ENCODE measurements around the gene TSPAN9.

The TSPAN9 gene

GRCh38 chr12:3076730-3077571 lies at the start of gene TSPAN9:
Gene TSPAN9 (plus strand): TSS chr12:3077379. CDS start chr12:3201194, 123,815 bp downstream.
- peak; percentile 86 for DNase-seq

DNA sequence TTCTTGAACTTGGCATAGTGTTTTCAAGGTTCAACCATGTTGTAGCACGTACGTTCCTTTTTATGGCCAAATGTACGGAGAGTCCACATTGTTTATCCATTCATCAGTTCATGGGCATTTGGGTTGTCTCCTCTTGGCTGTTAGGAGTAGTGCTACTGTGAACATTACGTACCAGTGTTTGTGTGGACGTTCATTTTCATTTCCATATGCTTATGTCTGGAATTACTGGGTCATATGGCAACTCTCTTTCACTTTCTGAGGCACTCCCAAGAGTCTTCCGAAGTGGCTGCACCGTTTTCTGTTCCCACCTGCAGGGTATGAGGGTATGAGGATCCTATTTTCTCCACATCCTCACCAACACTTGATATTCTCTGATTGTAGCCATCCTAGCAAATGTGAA lies 49.1 kb upstream of the TSPAN9 start:
- no peak for DNase-seq

DNA sequence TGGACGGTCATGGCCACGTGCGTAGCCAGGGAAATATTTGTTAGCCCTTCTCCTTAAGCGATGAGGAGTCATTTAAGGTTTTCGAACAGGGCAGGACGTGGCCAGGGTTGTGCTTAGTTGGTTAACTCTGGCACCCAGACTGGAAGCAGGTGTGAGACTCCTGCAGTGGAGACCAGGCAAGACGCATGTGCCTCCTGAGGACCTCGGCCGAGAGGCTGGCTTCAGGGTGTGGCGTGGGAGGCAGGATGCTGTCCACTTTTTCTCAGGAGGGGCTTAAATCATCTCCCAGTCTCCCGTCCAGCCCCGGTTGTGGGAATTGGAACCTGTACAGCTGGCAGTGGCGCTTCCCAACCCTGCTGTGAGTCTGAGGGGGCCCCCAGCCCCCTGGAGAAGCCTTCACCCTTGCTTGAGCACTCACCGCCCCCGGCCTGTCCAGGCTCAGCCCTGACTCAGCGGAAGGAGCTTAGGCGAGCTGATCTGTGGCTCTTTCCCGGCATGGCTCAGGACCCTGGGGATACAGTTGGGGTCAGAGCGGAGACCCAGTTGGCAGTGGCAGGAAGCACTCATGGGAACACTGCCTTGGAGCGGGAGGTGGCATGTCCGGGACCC lies 46.3 kb upstream of the TSPAN9 start:
- DNase-seq = no peak

- DNase-seq = no peak
These were observed 45.0 kb upstream of the TSPAN9 start for GRCh38 chr12:3032161-3032560.

GRCh38 chr12:3032770-3033538 lies 44.2 kb upstream of the TSPAN9 start:
- no peak for DNase-seq

- no peak for DNase-seq
These were observed 43.7 kb upstream of the TSPAN9 start for GRCh38 chr12:3033539-3033867.

GRCh38 chr12:3034067-3034750 lies 43.0 kb upstream of the TSPAN9 start:
- DNase-seq = peak; percentile 62

DNA sequence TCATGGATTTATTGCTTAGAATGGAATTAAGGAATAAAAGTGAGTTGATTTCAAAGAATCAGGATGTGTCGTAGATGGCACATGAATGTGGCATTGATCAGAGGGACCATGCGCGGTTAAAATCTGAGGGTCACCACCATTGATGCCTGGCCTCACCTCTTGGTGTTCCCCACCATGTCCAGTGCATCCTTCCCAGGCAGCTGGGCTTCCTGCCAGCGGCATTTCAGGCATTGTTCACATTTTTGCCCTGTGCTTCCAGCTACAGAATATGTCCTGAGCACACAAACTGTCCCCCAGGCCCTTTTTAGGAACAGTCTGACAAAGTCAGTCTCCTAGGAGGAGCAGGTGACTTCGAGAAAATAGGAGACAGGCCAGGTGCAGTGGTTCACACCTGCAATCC lies 42.0 kb upstream of the TSPAN9 start:
- no peak for DNase-seq

GRCh38 chr12:3035815-3036702 lies 41.1 kb upstream of the TSPAN9 start:
- no peak for DNase-seq

- DNase-seq = no peak
These were observed 40.1 kb upstream of the TSPAN9 start for GRCh38 chr12:3036901-3037600.

GRCh38 chr12:3038166-3038565 lies 39.0 kb upstream of the TSPAN9 start:
- DNase-seq = no peak

GRCh38 chr12:3038926-3039510 lies 38.2 kb upstream of the TSPAN9 start:
- DNase-seq = no peak

GRCh38 chr12:3040026-3040656 lies 37.0 kb upstream of the TSPAN9 start:
- DNase-seq = no peak

GRCh38 chr12:3040663-3041544 lies 36.3 kb upstream of the TSPAN9 start:
- no peak for DNase-seq

GRCh38 chr12:3041558-3042164 lies 35.5 kb upstream of the TSPAN9 start:
- peak; percentile 90 for DNase-seq

GRCh38 chr12:3042394-3042793 lies 34.8 kb upstream of the TSPAN9 start:
- DNase-seq = no peak

- DNase-seq = no peak
These were observed 34.4 kb upstream of the TSPAN9 start for GRCh38 chr12:3042826-3043225.

- DNase-seq = no peak
These were observed 33.8 kb upstream of the TSPAN9 start for GRCh38 chr12:3043406-3043805.

DNA sequence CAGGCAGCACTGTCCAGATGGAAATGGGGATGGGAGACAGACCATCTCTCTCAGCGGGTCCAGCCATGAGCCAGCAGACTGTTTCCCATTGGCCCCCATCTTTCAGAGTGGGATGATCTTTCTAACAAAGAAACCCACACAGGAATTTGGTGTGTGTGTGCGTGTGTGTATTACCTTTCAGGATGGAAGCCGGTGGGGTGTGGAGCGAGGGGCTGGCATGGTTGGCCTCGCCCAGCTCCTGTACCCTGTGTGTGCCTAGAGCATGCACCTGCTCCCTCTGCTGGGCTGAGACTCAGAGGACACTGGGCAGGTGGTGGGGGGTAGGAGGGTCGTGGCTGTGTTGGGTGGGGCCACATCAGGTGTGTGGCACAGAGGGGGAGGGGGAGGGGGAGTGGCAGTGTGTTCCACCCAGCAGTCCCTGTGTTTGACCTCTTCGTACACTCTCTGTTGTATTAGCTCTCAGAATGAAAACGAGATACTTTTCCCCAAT lies 33.0 kb upstream of the TSPAN9 start:
- DNase-seq = no peak

All from NCI-H510A treated with DMSO at 0.1 percent for 48 hours (cell line).